GM21447 (cell line): ENCODE data around the gene ISY1.
"Not testable (repeated sequence)": the region's sequence is repeated elsewhere in the genome, so short reads cannot be mapped to it uniquely, and the experiment has no call there.

Experiments
- ATAC-seq: cut with Tn5 transposase; IDR thresholded peaks from one replicate; pipeline ENCODE4 v1.9.1; 2021; ENCODE audit not compliant: unreplicated experiment

ISY1 gene

DNA sequence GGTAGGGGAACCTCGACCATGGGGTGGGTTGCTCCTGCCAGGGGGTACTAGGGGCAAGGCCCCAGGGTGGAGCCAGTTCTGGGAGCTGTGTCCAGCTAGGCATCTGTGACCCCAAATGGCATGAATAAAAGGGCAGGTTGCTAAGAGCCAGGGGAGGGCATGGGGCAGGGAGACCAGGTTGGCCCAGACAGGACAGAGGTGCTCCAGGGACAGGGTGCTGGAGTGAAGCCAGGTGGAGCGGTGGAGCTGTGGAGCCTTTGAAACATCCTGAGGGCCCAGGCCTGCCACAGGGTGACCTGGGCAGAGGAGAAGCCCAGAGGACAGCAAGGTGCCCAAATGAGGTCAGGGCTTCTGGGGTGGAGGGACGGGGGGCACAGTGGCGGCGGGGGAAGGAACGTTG, 72.6 kb downstream of the ISY1 start:
- not testable (repeated sequence) for ATAC-seq

GRCh38 chr3:129087904-129088303, 73.0 kb downstream of the ISY1 start:
- not testable (repeated sequence) for ATAC-seq

DNA sequence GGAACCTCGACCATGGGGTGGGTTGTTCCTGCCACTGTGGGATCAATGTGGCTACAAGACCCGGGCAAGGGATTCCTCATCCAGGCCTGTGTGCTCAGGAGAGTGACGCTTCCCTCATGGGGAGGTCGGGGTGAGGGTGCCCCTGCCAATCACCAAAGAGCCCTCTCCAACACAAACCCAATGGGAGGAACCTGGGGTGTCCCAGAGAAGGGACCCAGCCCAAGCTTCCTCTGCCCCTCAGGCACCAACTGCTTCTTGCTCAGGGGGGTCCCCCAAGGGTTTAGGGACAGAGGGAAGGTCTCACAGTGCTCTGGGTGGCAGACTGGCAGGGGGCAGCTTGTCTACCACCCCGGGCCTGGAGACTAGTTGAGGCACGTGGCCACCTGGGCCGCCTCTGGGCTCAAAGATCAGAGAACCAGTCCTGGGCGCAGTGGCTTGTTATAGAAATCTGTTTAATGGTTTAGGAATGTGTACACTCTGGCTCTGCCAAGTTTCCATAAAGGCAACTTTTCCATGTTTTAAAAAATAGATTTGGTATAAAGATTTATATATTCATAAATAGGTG, 73.6 kb downstream of the ISY1 start:
- ATAC-seq: no peak

GRCh38 chr3:129085818-129086217, 75.0 kb downstream of the ISY1 start:
- ATAC-seq: no peak

DNA sequence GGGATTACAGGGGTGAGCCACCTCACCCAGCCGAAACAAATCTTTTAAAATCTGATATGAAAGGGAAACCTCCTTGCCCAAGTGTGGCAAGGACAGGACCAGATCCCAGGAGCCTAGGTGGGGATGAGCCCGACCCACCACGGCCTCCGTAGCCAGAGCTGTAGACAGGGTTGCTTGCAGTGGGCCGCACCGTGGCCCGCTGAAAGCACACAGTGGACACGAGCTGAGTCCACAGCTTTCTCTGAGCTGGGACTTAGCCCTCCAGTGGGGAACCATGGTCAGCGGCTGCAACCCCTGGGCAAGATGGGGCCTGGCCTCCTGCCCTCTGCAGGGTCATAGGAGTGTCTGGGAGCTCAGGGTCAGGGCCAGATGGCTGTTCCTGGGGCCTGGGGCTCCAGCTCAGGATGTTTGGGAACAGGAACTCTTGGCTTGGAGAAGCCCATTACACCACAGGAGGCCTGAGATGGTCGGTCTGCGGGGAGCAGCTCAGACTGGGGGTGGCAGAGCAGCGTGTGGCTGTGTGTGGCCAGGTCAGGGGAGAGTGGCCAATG, 75.6 kb downstream of the ISY1 start:
- no peak for ATAC-seq

DNA sequence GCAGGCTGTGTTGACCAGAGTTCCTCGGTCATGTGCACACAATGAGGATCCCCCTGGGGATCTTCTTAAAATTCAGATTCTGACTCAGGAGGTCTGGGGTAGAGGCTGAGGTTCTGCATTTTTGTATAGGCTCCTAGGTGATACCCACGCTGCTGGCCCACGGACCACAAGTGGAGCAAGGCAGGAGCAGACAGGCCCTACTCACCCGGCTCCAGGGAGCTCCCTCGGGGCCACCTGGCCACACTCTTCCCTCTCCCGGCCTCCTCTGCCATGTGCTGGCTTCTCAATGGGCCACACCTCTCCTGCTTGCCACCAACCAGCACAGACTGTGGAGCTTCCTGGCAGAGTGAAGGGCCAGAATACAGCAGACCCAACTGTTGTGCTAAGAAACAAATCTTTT, 76.4 kb downstream of the ISY1 start:
- no peak for ATAC-seq

DNA sequence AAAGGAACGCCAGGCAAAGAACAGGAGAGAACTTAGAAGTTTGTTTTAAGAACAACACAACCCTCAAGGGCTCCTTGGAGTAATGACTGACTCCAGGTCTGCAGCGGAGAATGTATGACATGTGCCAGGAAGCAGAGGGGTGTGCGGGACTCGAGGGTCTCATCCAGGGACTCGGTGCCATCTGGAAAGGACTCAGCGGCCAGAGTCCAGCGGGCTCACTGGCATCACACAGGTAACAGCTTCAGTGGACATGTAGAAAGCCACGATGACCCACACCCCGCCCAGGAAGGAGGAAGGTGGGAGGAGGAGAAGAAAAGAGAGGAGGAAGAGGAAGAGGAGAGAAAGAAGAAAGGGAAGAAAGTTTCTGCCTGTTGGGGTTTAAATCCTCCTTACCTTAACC, 78.8 kb downstream of the ISY1 start:
- ATAC-seq: no peak

DNA sequence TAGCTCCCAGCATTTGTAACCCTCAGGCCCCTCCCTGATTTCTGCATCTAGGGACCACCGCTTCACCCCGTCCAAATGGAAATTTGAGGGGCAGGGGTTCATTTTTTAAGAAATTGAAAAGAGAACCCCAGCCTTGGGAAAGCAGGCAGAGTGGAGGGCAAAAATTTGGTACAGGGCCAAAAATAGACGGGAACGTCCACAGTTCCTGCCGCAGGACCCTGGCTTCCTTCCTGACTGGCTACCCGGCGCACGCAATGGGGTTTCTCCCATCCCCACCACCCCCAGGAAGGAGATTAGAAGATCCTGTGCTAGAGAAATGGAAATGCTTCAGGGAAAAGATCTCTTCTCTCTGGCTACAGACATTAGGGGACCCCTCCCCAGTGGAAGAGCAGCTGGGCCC, 79.4 kb downstream of the ISY1 start:
- ATAC-seq: no peak

DNA sequence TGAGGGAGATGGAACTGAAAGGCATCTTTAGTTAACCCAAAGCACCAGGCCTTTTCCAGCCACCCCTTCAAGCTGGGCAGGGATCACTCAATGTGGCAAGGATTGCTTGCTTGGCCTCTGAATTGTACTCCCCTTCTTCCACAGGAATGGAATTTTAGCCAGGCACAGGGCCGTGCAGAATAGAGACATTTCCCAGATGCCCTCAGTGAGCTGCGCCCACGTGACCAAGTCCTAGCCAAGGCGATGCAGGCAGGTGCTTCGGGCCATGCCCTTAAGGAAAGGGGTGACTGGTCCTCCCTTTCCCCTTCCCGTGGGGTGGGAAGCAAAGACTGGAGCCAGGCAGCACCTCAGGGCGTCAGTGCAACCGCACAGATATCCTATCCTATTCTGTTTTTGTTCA, 82.4 kb downstream of the ISY1 start:
- ATAC-seq: no peak
